Kidney glomerular epithelial cell (primary cell): Measurements from ENCODE around the gene TAPBPL.
"Not testable (repeated sequence)": the region's sequence is repeated elsewhere in the genome, so short reads cannot be mapped to it uniquely, and the experiment has no call there.

Source experiments
- DNase-seq: peaks from one replicate; lab custom pipeline; 2025; lab: John Stamatoyannopoulos, UW

Gene TAPBPL

DNA sequence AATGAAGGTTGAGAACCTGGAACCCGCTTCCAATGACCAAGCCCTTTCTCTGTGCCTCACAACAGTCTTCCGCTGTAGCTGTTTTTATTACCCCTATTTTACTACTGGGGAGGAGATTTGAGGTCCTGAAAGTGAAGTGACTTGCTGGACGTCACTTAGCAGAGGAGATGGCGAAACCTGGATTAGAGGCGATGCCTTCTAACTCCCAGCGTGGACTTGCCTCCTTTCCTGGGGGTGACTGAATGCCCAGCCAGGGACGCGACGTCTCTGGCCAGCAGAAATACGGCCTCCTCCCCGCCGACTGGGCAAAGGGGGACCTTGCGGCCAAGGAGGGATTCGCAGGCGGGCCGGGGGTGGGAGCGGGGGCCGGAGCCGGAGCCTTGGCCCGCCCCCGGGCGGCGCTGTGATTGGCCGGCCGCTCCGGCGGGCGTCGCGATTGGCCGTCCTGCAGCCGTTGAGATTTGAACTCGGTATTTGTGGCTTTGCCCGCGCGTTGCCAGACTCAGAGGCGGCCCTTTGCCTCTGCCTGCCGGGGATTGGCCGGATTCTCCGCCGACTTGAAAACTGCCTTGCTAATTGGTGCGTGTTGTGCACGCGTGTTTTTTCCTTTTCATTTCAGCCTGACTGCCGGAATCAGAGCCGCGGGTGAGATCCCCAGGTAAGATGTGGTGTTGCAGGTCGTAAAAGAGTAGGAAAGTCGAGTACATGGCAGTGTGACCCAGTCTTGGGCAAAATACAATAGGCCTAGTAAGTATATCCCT is 41.8 kb downstream of the TAPBPL start, which contains the start of gene NCAPD2:
Gene NCAPD2 (plus strand): TSS at position 606 of the 761 bp plus-strand sequence. CDS start 997 bp downstream, outside the sequence.
- DNase-seq: peak; percentile 94

DNA sequence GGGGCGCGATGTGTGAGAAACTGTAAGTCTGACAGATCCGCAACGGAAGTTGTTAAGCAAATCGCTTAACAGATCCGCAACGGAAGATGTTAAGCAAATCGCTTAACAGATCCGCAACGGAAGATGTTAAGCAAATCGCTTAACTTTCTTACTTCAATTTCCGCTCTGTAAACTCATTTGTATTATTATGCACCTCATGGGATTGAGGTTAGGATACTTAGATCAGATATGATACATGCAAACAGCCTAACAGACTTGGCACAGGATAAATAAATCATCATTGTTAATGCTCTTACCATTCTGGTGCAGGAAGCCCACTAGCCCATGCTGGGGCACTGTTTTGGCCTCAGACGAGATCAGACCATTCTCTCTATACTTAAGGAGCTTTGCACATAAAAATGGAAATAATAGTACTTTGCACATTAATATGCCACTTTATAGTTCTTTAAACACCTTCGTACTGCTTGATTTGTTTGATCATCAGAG is 42.5 kb downstream of the TAPBPL start:
- no peak for DNase-seq

DNA sequence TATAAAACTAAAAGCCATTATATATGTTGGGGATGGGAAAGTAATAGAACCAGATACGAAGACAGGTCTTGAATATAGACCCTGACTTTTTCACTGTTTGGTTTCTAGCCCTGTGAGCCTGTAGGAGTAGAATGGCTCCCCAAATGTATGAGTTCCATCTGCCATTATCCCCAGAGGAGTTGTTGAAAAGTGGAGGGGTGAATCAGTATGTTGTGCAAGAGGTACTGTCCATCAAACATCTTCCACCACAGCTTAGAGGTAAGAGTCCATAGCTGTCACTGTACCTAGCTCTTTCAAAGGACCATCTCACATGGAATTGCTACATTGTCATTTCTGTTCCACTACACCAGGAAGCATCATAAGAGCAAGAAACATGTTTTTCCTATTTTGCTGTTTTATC is 43.1 kb downstream of the TAPBPL start:
- DNase-seq: no peak

- DNase-seq: not testable (repeated sequence)
Measured at GRCh38 chr12:6497291-6497690, 45.4 kb downstream of the TAPBPL start.

DNA sequence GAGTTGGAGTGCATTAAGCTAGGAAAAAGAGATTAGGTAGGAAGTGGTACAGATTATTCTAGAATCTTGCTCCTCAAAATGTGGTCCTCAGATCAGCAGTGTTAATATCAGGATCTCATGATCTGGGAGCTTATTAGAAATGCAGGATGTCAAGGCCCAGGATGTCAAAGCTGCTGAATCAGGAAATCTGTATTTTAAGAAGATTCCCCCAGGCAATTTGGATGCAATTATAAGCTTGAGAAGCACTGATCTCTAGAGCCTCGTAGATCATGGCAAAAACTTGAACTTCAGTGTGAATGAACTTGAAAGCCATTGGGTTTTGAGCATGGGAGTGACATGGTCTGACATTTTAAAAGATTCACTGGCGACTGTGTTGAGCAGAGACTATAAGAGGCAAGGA is 48.6 kb downstream of the TAPBPL start:
- no peak for DNase-seq

DNA sequence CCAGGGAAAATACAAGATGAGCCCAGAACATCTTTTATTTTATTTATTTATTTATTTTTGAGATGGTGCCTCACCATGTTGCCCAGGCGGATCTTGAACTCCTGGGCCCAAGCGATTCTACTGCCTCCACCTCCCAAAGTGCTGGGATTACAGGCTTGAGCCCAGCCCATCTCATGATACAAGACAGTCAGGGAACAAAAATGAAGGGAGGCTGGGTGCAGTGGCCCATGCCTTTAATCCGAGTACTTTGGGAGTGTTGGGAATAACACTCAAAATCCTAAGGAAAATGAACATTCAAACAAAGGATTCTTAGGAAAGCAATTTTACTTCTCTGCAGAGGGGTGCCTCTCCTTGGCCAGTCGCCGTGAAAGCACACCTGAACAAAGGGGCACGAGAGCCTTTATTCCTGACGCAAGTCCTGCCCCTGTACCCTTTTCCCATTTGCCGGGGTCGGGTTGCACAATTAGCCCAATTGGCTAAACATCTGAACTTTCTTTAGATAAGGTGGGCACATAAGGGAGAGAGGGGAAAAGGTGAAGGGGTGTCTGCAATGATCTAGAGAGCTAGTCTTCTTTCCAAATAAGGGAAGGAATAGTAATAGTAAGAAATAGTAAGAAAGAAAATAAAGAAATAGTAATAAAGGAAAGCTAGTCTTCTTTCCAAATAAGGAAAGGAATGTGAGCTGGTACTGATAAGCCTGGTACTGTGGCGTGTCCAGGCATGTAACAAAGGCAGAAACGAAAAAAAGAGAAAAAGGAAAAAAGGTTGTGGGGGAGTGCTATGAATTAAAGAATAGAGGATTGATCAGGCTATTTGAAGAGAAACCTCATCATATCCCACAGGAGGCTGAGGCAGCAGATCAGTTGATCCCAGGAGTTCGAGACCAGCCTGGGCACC is 55.5 kb downstream of the TAPBPL start:
- peak; percentile 25 for DNase-seq

GRCh38 chr12:6508087-6508486 is 56.2 kb downstream of the TAPBPL start:
- DNase-seq: no peak
